H1 (cell line): ENCODE measurements around the gene PTPRO. TPM values are rescaled to one million over a fixed set of nuclear protein-coding genes. Genes with fewer than 3 reads are reported as not detected.

Experiments
- CTCF ChIA-PET: fragments of 300-600 bp; sonication (Branson Sonifier 250); formaldehyde crosslinking; loops from one replicate; lab custom pipeline; 2021; ENCODE audit not compliant: partially characterized antibody; lab: Charles Lee
- POLR2A ChIA-PET: fragments of 300-600 bp; sonication (Branson Sonifier 250); formaldehyde crosslinking; loops from one replicate; lab custom pipeline; 2021; ENCODE audit warnings: inconsistent platforms; ENCODE audit not compliant: partially characterized antibody; lab: Charles Lee
- DNase-seq, 2 experiments: peaks; one replicate each; pipeline versions ENCODE4 v3.0.0 to v3.0.0-alpha.2; 2010 to 2022; ENCODE audit warnings: low spot score in 2 of 2, low read depth in 1 of 2, mixed read lengths in 1 of 2
- FAIRE-seq: peaks from 2 replicates; lab custom pipeline; 2011; peaks lifted over from hg19 to GRCh38; lab: Jason Lieb, UNC
- H2AFZ ChIP-seq: 2 replicates; pipeline ENCODE4 v1.8.1; 2012; ENCODE audit warnings: low read length, inconsistent platforms
- H2AK5ac ChIP-seq: 2 replicates; pipeline ENCODE4 v1.6.1; 2013; ENCODE audit warnings: low read depth, low read length
- H2BK120ac ChIP-seq: replicated peaks from 2 replicates; pipeline ENCODE3; 2013; ENCODE audit warnings: low read depth, low read length, inconsistent platforms
- H2BK12ac ChIP-seq: 2 replicates; pipeline ENCODE4 v1.6.1; 2013; ENCODE audit warnings: low read depth, low read length
- H2BK15ac ChIP-seq: 2 replicates; pipeline ENCODE4 v1.6.1; 2013; ENCODE audit warnings: low read length
- H2BK20ac ChIP-seq: 2 replicates; pipeline ENCODE4 v1.6.1; 2013; ENCODE audit warnings: low read length
- H2BK5ac ChIP-seq: 2 replicates; pipeline ENCODE4 v1.6.1; 2013; ENCODE audit warnings: low read depth, low read length
- H3K14ac ChIP-seq: 2 replicates; pipeline ENCODE4 v1.6.1; 2013; ENCODE audit warnings: inconsistent platforms; ENCODE audit not compliant: insufficient read length
- H3K18ac ChIP-seq: 2 replicates; pipeline ENCODE4 v1.6.1; 2013; ENCODE audit warnings: low read length; ENCODE audit errors: extremely low read depth
- H3K23ac ChIP-seq: 2 replicates; pipeline ENCODE4 v1.6.1; 2013; ENCODE audit warnings: inconsistent platforms; ENCODE audit not compliant: insufficient read length
- H3K23me2 ChIP-seq: 2 replicates; pipeline ENCODE4 v1.6.1; 2013; ENCODE audit warnings: low read depth, low read length
- H3K27ac ChIP-seq: 2 replicates; pipeline ENCODE4 v1.6.1; 2011; ENCODE audit warnings: low read depth, low read length, inconsistent platforms
- H3K27me3 ChIP-seq, 4 experiments: replicated peaks in 1 of 4; 1 replicate in 1 of 4; 2 replicates in 3 of 4; pipeline versions ENCODE4 v1.6.1 to v1.8.1; 2011 to 2013; ENCODE audit warnings: low read length in 3 of 4, mild to moderate bottlenecking in 3 of 4, inconsistent platforms in 2 of 4, mixed read lengths in 2 of 4, moderate library complexity in 1 of 4; ENCODE audit not compliant: control insufficient read depth in 3 of 4, insufficient read depth in 3 of 4; ENCODE audit errors: extremely low read depth in 1 of 4
- H3K36me3 ChIP-seq, 4 experiments: 2 replicates each; pipeline versions ENCODE4 v1.6.1 to v1.8.1; 2011 to 2013; ENCODE audit warnings: mild to moderate bottlenecking in 4 of 4, low read length in 3 of 4, moderate library complexity in 2 of 4, control low read depth in 1 of 4, inconsistent platforms in 1 of 4; ENCODE audit not compliant: insufficient read depth in 4 of 4, control insufficient read depth in 2 of 4
- H3K4ac ChIP-seq: replicated peaks from 2 replicates; pipeline ENCODE3; 2013; ENCODE audit warnings: low read length, low read depth, mixed read lengths, inconsistent platforms; ENCODE audit not compliant: insufficient read length
- H3K4me1 ChIP-seq, 4 experiments: replicated peaks in 1 of 4; 1 replicate in 1 of 4; 2 replicates in 3 of 4; pipeline versions ENCODE4 v1.6.1 to v1.8.1; 2011 to 2013; ENCODE audit warnings: low read length in 3 of 4, inconsistent platforms in 2 of 4, mixed read lengths in 1 of 4; ENCODE audit not compliant: insufficient read depth in 4 of 4, control insufficient read depth in 3 of 4
- H3K4me2 ChIP-seq, 2 experiments: 2 replicates each; pipeline versions ENCODE4 v1.6.1 to v1.8.1; 2011 to 2013; ENCODE audit warnings: low read depth in 2 of 2, low read length in 2 of 2, control low read depth in 1 of 2, inconsistent platforms in 1 of 2, mild to moderate bottlenecking in 1 of 2; ENCODE audit not compliant: insufficient read depth in 1 of 2
- H3K4me3 ChIP-seq, 4 experiments: fragments of 200-600, 300-600 bp in 1 of 4; sonication (generic), shearing (Covaris generic), sonication (Bioruptor Twin) in 1 of 4; 2 replicates each; pipeline versions ENCODE4 v1.5.1 to v1.8.1; 2011 to 2016; ENCODE audit warnings: low read length in 4 of 4, low read depth in 3 of 4, control low read depth in 2 of 4, inconsistent platforms in 2 of 4, mild to moderate bottlenecking in 2 of 4, mixed read lengths in 1 of 4, moderate library complexity in 1 of 4; ENCODE audit not compliant: insufficient read depth in 2 of 4; ENCODE audit errors: extremely low read depth in 1 of 4
- H3K56ac ChIP-seq: replicated peaks from 2 replicates; pipeline ENCODE3; 2013; ENCODE audit warnings: low read depth, mild to moderate bottlenecking, mixed read lengths, low read length, inconsistent platforms; ENCODE audit not compliant: insufficient read length
- H3K79me1 ChIP-seq: 2 replicates; pipeline ENCODE4 v1.6.1; 2013; ENCODE audit warnings: low read depth, low read length, control low read depth
- H3K79me2 ChIP-seq, 2 experiments: 2 replicates each; pipeline versions ENCODE4 v1.6.1 to v1.8.1; 2012 to 2013; ENCODE audit warnings: low read length in 2 of 2, mild to moderate bottlenecking in 2 of 2, inconsistent platforms in 1 of 2; ENCODE audit not compliant: insufficient read depth in 2 of 2, control insufficient read depth in 1 of 2
- H3K9ac ChIP-seq, 4 experiments: replicated peaks in 1 of 4; 1 replicate in 1 of 4; 2 replicates in 3 of 4; pipeline versions ENCODE4 v1.6.1 to v1.8.1; 2011 to 2013; ENCODE audit warnings: low read depth in 3 of 4, low read length in 3 of 4, control low read depth in 2 of 4, mild to moderate bottlenecking in 2 of 4, moderate library complexity in 2 of 4, inconsistent platforms in 1 of 4; ENCODE audit errors: extremely low read depth in 1 of 4
- H3K9me3 ChIP-seq, 2 experiments: 2 replicates each; pipeline versions ENCODE4 v1.6.1 to v1.8.1; 2012 to 2013; ENCODE audit warnings: mild to moderate bottlenecking in 2 of 2, moderate library complexity in 2 of 2, control low read depth in 1 of 2, inconsistent platforms in 1 of 2, low read depth in 1 of 2, low read length in 1 of 2, mixed read lengths in 1 of 2; ENCODE audit not compliant: insufficient read depth in 2 of 2
- H4K20me1 ChIP-seq, 2 experiments: replicated peaks in 1 of 2; 2 replicates each; pipeline versions ENCODE3 to v1.8.1; 2011 to 2013; ENCODE audit warnings: inconsistent platforms in 2 of 2, low read length in 2 of 2, mild to moderate bottlenecking in 1 of 2; ENCODE audit not compliant: insufficient read depth in 2 of 2, control insufficient read depth in 1 of 2
- H4K5ac ChIP-seq: 2 replicates; pipeline ENCODE4 v1.6.1; 2013; ENCODE audit warnings: low read length, low read depth, mixed read lengths, inconsistent platforms; ENCODE audit not compliant: insufficient read length
- H4K8ac ChIP-seq: 2 replicates; pipeline ENCODE4 v1.8.0; 2013; ENCODE audit warnings: mild to moderate bottlenecking, moderate library complexity, low read length, inconsistent platforms; ENCODE audit not compliant: insufficient read depth; ENCODE audit errors: extremely low read depth
- H4K91ac ChIP-seq: replicated peaks from 2 replicates; pipeline ENCODE3; 2013; ENCODE audit warnings: low read length, mixed read lengths, inconsistent platforms; ENCODE audit not compliant: insufficient read length
- WGBS, 2 experiments: shearing (Covaris generic) in 1 of 2; methylation state at CpG; one replicate each; pipeline versions ENCODE4 v1.1.6 to v1.1.7; 2013 to 2015; ENCODE audit warnings: low lambda C conversion rate in 2 of 2, mixed read lengths in 2 of 2, inconsistent platforms in 1 of 2, low coverage in 1 of 2, missing lambda C conversion rate in 1 of 2; ENCODE audit not compliant: insufficient replicate concordance in 2 of 2, insufficient coverage in 1 of 2, insufficient read length in 1 of 2; ENCODE audit errors: extremely low coverage in 1 of 2, missing lambda C conversion rate in 1 of 2; 5-methylcytosine and 5-hydroxymethylcytosine counted together
- polyA plus RNA-seq, 7 experiments: library from polyadenylated mRNA; depleted of rRNA in 3 of 7; stranded (reverse) in 5 of 7; unstranded in 2 of 7; fragments of >200 nt in 5 of 7; fragments of 200-250 nt in 2 of 7; gene quantifications; 1 replicate in 5 of 7; 2 replicates in 1 of 7; 4 replicates in 1 of 7; pipeline versions ENCODE4 v1.2.1 to v1.2.3, GENCODE V29; 2011 to 2013; ENCODE audit warnings: missing spikeins in 2 of 7, mixed read lengths in 2 of 7
- total RNA-seq: library from RNA; stranded (reverse); fragmentation: NEBNext Ultra II Directional; extraction: Animal tissue kit (Norgen Biotek cat#: 25700); gene quantifications from 2 replicates; pipeline ENCODE4 v1.2.1, GENCODE V29; 2021

PTPRO gene
- total and polyA plus RNA-seq, 2 of the 8 experiments (the other 6 are each of a cell fraction or from before 2014, with no cell fraction given): 0.73 to 1.7 TPM

DNA sequence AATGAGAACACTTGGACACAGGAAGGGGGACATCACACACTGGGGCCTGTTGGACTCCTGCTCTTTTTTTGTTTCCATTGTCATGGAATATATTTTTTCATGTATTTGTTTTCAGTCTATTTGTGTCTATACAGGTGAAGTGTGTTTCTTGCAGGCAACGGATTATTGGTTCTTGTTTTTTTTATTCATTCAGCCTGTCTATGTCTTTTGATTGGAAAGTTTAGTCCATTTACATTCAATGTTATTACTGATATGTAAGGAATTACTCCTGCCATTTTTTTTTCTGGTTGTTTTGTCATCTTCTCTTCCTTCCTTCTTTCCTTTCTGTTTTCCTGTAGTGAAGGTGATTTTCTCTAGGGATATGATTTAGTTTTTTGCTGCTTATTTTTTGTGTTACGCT is 18.0 kb upstream of the PTPRO start:
- Histone ChIP-seq H3K23me2 (no peaks in the 10 kb centered on the region), H2BK12ac (no peak overlapping the region), H3K14ac (no peak overlapping the region), H4K20me1 (no peaks in the 10 kb centered on the region), H4K5ac (no peak overlapping the region), H2AFZ (no peak overlapping the region), H3K56ac (no peak overlapping the region), H3K9ac (no peak overlapping the region), H2AK5ac (no peak overlapping the region), H2BK15ac (no peak overlapping the region), H3K27ac (no peak overlapping the region), H3K9me3 (peaks cover 10 to 15% of the 10 kb centered on the region in 2 experiments; a peak in 3 of 4 replicates), H3K4ac (no peak overlapping the region), H4K91ac (no peak overlapping the region), H3K4me2 (no peak overlapping the region), H3K79me1 (no peaks in the 10 kb centered on the region), H3K4me3 (no peak overlapping the region), H3K4me1 (no peaks in the 10 kb centered on the region), H2BK20ac (no peak overlapping the region), H3K18ac (no peak overlapping the region), H2BK5ac (no peak overlapping the region), H3K27me3 (no peaks in the 10 kb centered on the region), H2BK120ac (no peak overlapping the region), H3K36me3 (no peaks in the 10 kb centered on the region), H4K8ac (no peak overlapping the region), H3K79me2 (no peaks in the 10 kb centered on the region), H3K23ac (no peak overlapping the region)
- FAIRE-seq (no peak), DNase-seq (no peak)
- 100% methylated on average over 2 of the region's 2 CpGs; no CpG with 5 or more reads in 1 of the 2 experiments for WGBS, 2 experiments
- ChIA-PET POLR2A (no interaction called here), CTCF (no interaction called here)
